Measurements from ENCODE around the gene ASPHD2. TPM values are rescaled to one million over a fixed set of nuclear protein-coding genes. Genes with fewer than 3 reads are reported as not detected.

The ASPHD2 gene
- total RNA-seq, 2 experiments from 2014 or later: 14.5 to 15.1 TPM

- POLR2A ChIA-PET: no interaction called here
- CTCF ChIA-PET: interaction anchor here (0.8 to 3.6 kb wide), 16 partner anchors 8 to 131 kb away, joined by 3 to 26 read pairs (median 3); no protein-coding TSS in a partner anchor
Observed at GRCh38 chr22:26461188-26461810, 32.2 kb downstream of the ASPHD2 start.

GRCh38 chr22:26462051-26462450, 33.0 kb downstream of the ASPHD2 start:
- CTCF ChIA-PET: interaction anchor here (0.8 to 3.6 kb wide), 6 partner anchors 13 to 96 kb away, joined by 3 to 26 read pairs (median 5); no protein-coding TSS in a partner anchor
- POLR2A ChIA-PET: no interaction called here

- ChIA-PET CTCF (interaction anchor here (1.2 to 3.6 kb wide), 3 partner anchors 14 to 97 kb away, joined by 3 to 26 read pairs (median 6); no protein-coding TSS in a partner anchor), POLR2A (no interaction called here)
Observed at GRCh38 chr22:26462641-26463040, 33.6 kb downstream of the ASPHD2 start.

GRCh38 chr22:26463101-26463661, 34.1 kb downstream of the ASPHD2 start:
- ChIA-PET POLR2A (no interaction called here), CTCF (interaction anchor here (1.1 to 3.6 kb wide), 2 partner anchors 98 to 99 kb away, joined by 3 to 26 read pairs; no protein-coding TSS in a partner anchor)

- ChIA-PET CTCF (interaction anchor here (1.1 kb wide), 1 partner anchor 99 kb away, joined by 3 read pairs; no protein-coding TSS in a partner anchor), POLR2A (no interaction called here)
Observed at GRCh38 chr22:26463688-26464087, 34.6 kb downstream of the ASPHD2 start.

GRCh38 chr22:26464312-26464711, 35.3 kb downstream of the ASPHD2 start:
- CTCF ChIA-PET: interaction anchor here (1.1 kb wide), 1 partner anchor 100 kb away, joined by 3 read pairs; no protein-coding TSS in a partner anchor
- POLR2A ChIA-PET: interaction anchor here (0.6 kb wide), 1 partner anchor 44 kb away, joined by 5 read pairs; no protein-coding TSS in a partner anchor

- CTCF ChIA-PET: interaction anchor here (1.0 kb wide), 1 partner anchor 178 kb away, joined by 3 read pairs; no protein-coding TSS in a partner anchor
Observed at GRCh38 chr22:26466196-26466595, 37.1 kb downstream of the ASPHD2 start.

GRCh38 chr22:26470807-26471206, 41.7 kb downstream of the ASPHD2 start:
- POLR2A ChIA-PET: no interaction called here
- CTCF ChIA-PET: no interaction called here

More at GRCh38 chr22:26466196-26466595, 37.1 kb downstream of the ASPHD2 start:
- POLR2A ChIA-PET: no interaction called here

GRCh38 chr22:26471522-26471921, 42.5 kb downstream of the ASPHD2 start:
- ChIA-PET CTCF (no interaction called here), POLR2A (no interaction called here)

- CTCF ChIA-PET: interaction anchor here (1.1 kb wide), 1 partner anchor 8 kb away, joined by 3 read pairs; no protein-coding TSS in a partner anchor
- POLR2A ChIA-PET: no interaction called here
Observed at GRCh38 chr22:26474682-26475081, 45.6 kb downstream of the ASPHD2 start.

- ChIA-PET CTCF (interaction anchor here (0.9 to 1.0 kb wide), 2 partner anchors 51 to 113 kb away, joined by 3 to 5 read pairs; no protein-coding TSS in a partner anchor), POLR2A (no interaction called here)
Observed at GRCh38 chr22:26476705-26477340, 47.8 kb downstream of the ASPHD2 start.

GRCh38 chr22:26477341-26477731, 48.3 kb downstream of the ASPHD2 start:
- ChIA-PET POLR2A (no interaction called here), CTCF (interaction anchor here (1.0 kb wide), 1 partner anchor 113 kb away, joined by 5 read pairs; no protein-coding TSS in a partner anchor)

GRCh38 chr22:26479043-26479791, 50.2 kb downstream of the ASPHD2 start:
- POLR2A ChIA-PET: no interaction called here
- CTCF ChIA-PET: interaction anchor here (0.5 to 1.6 kb wide), 3 partner anchors 18 to 186 kb away, joined by 3 to 5 read pairs (median 4); no protein-coding TSS in a partner anchor

GRCh38 chr22:26479792-26480610, 50.9 kb downstream of the ASPHD2 start:
- ChIA-PET CTCF (interaction anchor here (0.5 to 1.6 kb wide), 3 partner anchors 19 to 185 kb away, joined by 3 to 5 read pairs (median 4); no protein-coding TSS in a partner anchor), POLR2A (no interaction called here)

GRCh38 chr22:26480611-26480932, 51.5 kb downstream of the ASPHD2 start:
- POLR2A ChIA-PET: no interaction called here

GRCh38 chr22:26481112-26481693, 52.1 kb downstream of the ASPHD2 start:
- ChIA-PET CTCF (interaction anchor here (0.5 to 4.1 kb wide), 4 partner anchors 20 to 130 kb away, joined by 3 to 12 read pairs (median 4); partner anchors contain the start of gene ASPHD2), POLR2A (interaction anchor here (3.4 kb wide), 1 partner anchor 51 kb away, joined by 18 read pairs; no protein-coding TSS in a partner anchor)

More at GRCh38 chr22:26480611-26480932, 51.5 kb downstream of the ASPHD2 start:
- CTCF ChIA-PET: interaction anchor here (0.6 to 4.1 kb wide), 2 partner anchors 40 to 50 kb away, joined by 5 to 12 read pairs; partner anchors contain the start of gene ASPHD2

GRCh38 chr22:26481694-26482093, 52.6 kb downstream of the ASPHD2 start:
- POLR2A ChIA-PET: interaction anchor here (0.6 to 3.4 kb wide), 2 partner anchors 51 to 191 kb away, joined by 3 to 18 read pairs; no protein-coding TSS in a partner anchor

GRCh38 chr22:26482161-26482560, 53.1 kb downstream of the ASPHD2 start:
- CTCF ChIA-PET: interaction anchor here (0.8 to 4.1 kb wide), 3 partner anchors 21 to 117 kb away, joined by 3 to 12 read pairs (median 3); partner anchors contain the start of gene ASPHD2

More at GRCh38 chr22:26481694-26482093, 52.6 kb downstream of the ASPHD2 start:
- CTCF ChIA-PET: interaction anchor here (0.5 to 4.1 kb wide), 3 partner anchors 21 to 130 kb away, joined by 3 to 12 read pairs (median 4); partner anchors contain the start of gene ASPHD2

More at GRCh38 chr22:26482161-26482560, 53.1 kb downstream of the ASPHD2 start:
- POLR2A ChIA-PET: interaction anchor here (0.6 to 3.4 kb wide), 2 partner anchors 52 to 191 kb away, joined by 3 to 18 read pairs; no protein-coding TSS in a partner anchor
